K562 treated with DMSO at 1 percent for 4 hours (cell line): ENCODE results near the gene CDKN1A. TPM values are rescaled to one million over a fixed set of nuclear protein-coding genes. Genes with fewer than 3 reads are reported as not detected.

Source experiments
- total RNA-seq: library from RNA; unstranded; fragments of 300-600 nt; gene quantifications from 2 replicates; pipeline ENCODE4 v1.2.3, GENCODE V29; 2022; ENCODE audit not compliant: insufficient read depth

CDKN1A gene
- 13.8 and 18.0 TPM in 2 replicates for total RNA-seq

DNA sequence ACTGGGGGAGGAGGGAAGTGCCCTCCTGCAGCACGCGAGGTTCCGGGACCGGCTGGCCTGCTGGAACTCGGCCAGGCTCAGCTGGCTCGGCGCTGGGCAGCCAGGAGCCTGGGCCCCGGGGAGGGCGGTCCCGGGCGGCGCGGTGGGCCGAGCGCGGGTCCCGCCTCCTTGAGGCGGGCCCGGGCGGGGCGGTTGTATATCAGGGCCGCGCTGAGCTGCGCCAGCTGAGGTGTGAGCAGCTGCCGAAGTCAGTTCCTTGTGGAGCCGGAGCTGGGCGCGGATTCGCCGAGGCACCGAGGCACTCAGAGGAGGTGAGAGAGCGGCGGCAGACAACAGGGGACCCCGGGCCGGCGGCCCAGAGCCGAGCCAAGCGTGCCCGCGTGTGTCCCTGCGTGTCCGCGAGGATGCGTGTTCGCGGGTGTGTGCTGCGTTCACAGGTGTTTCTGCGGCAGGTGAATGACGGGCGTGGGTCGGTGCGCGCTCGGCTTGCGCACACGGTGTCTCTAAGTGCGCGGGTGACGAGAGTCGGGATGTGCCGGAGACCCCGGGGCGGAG is at the start of gene CDKN1A:
Gene CDKN1A (plus strand): TSS at position 227 of the 555 bp plus-strand sequence. CDS start 5,388 bp downstream, outside the sequence.

GRCh38 chr6:36697481-36697903 is 19.0 kb downstream of the CDKN1A start, which contains the start of gene RAB44:
Gene RAB44 (plus strand): TSS chr6:36697826. CDS start chr6:36704236, 6,410 bp downstream.

Other genes starting within 250 kb of the CDKN1A start
- not detected in 2 replicates for gene PXT1, start 235.9 kb upstream of the CDKN1A start, total RNA-seq
- gene KCTD20, start 235.7 kb upstream of the CDKN1A start, total RNA-seq = 47.0 and 57.0 TPM in 2 replicates
- gene STK38, start 131.2 kb upstream of the CDKN1A start, total RNA-seq = 17.9 and 23.7 TPM in 2 replicates
- gene SRSF3, start 84.4 kb upstream of the CDKN1A start, total RNA-seq = 149 and 188 TPM in 2 replicates
- gene RAB44, start 19.1 kb downstream of the CDKN1A start, total RNA-seq = not detected in 2 replicates
- 1.0 and 1.6 TPM in 2 replicates for gene CPNE5, start 160.7 kb downstream of the CDKN1A start, total RNA-seq
- 39.9 and 44.6 TPM in 2 replicates for gene PPIL1, start 196.1 kb downstream of the CDKN1A start, total RNA-seq
- gene C6orf89, start 207.2 kb downstream of the CDKN1A start, total RNA-seq = 51.7 and 52.3 TPM in 2 replicates